ENCODE data around the gene ATP5F1E. TPM values are rescaled to one million over a fixed set of nuclear protein-coding genes. Genes with fewer than 3 reads are reported as not detected.
A peak's percentile ranks its signal among the peaks of the same experiment; 100 is the strongest.

ATP5F1E gene
- total RNA-seq = 10 to 100 TPM; 67.4 to 68.8 TPM

GRCh38 chr20:59032023-59032712, at the start of gene ATP5F1E:
TSS of gene ATP5F1E (minus strand) at chr20:59032335. CDS start at chr20:59032251, 84 bp downstream.
- no peaks in the 10 kb centered on the region for H3K9me3 Mint-ChIP-seq
- peaks cover 68% of the 10 kb centered on the region for H3K36me3 Mint-ChIP-seq (ENCODE audit: low read depth)
- POLR2A ChIA-PET = interaction anchor here (0.6 to 4.2 kb wide), 24 partner anchors 10 to 381 kb away, joined by 3 to 40 read pairs (median 4); partner anchors contain the start of genes NELFCD, PRELID3B, STX16 and TUBB1
- CTCF ChIA-PET = interaction anchor here (1.0 to 2.6 kb wide), 11 partner anchors 9 to 464 kb away, joined by 3 to 13 read pairs (median 3); partner anchors contain the start of genes NELFCD and PRELID3B
- intact Hi-C loops (cut with micrococcal nuclease) = loop anchor here (5.0 kb wide), 1 partner anchor 140 kb away; no protein-coding TSS in a partner anchor
- ATAC-seq (peak; percentile 99), DNase-seq (peak; percentile 97)
- peak within 1 kb of the TSS; percentile 78 for H3K4me3 Mint-ChIP-seq
- H3K27me3 Mint-ChIP-seq = no peaks in the 10 kb centered on the region
- TF ChIP-seq CTCF (IDR thresholded peaks at IDR 0.05) = no peak
- peaks cover 72% of the 10 kb centered on the region for H3K4me1 Mint-ChIP-seq (ENCODE audit: low read depth)
- peak within 1 kb of the TSS; percentile 96 for H3K27ac Mint-ChIP-seq

GRCh38 chr20:59081036-59081435, 48.9 kb upstream of the ATP5F1E start:
- Mint-ChIP-seq H3K27me3 (peaks cover 2% of the 10 kb centered on the region), H3K9me3 (no peaks in the 10 kb centered on the region), H3K4me3 (no peak overlapping the region), H3K36me3 (ENCODE audit: low read depth) (no peaks in the 10 kb centered on the region), H3K4me1 (ENCODE audit: low read depth) (peaks cover 26% of the 10 kb centered on the region), H3K27ac (no peak overlapping the region)
- CTCF ChIA-PET = interaction anchor here (0.7 to 2.3 kb wide), 6 partner anchors 24 to 224 kb away, joined by 3 to 17 read pairs (median 3); no protein-coding TSS in a partner anchor
- POLR2A ChIA-PET = no interaction called here
- DNase-seq (no peak), ATAC-seq (no peak)
- no peak for TF ChIP-seq CTCF (IDR thresholded peaks at IDR 0.05)
- intact Hi-C loops (cut with micrococcal nuclease) = no loop called here

GRCh38 chr20:59078231-59078630, 46.1 kb upstream of the ATP5F1E start:
- Mint-ChIP-seq H3K9me3 (no peaks in the 10 kb centered on the region), H3K27ac (no peak overlapping the region), H3K4me3 (no peak overlapping the region), H3K36me3 (ENCODE audit: low read depth) (no peaks in the 10 kb centered on the region), H3K4me1 (ENCODE audit: low read depth) (peaks cover 52% of the 10 kb centered on the region), H3K27me3 (peaks cover 5% of the 10 kb centered on the region)
- no peak for TF ChIP-seq CTCF (IDR thresholded peaks at IDR 0.05)
- intact Hi-C loops (cut with micrococcal nuclease) = no loop called here
- peak; percentile 38 for ATAC-seq
- ChIA-PET CTCF (no interaction called here), POLR2A (no interaction called here)
- peak; percentile 33 for DNase-seq

GRCh38 chr20:59077705-59078104, 45.6 kb upstream of the ATP5F1E start:
- Mint-ChIP-seq H3K36me3 (ENCODE audit: low read depth) (no peaks in the 10 kb centered on the region), H3K4me1 (ENCODE audit: low read depth) (peaks cover 56% of the 10 kb centered on the region), H3K9me3 (no peaks in the 10 kb centered on the region), H3K27me3 (peaks cover 8% of the 10 kb centered on the region), H3K27ac (peak overlapping the region; percentile 7), H3K4me3 (no peak overlapping the region)
- POLR2A ChIA-PET = interaction anchor here (0.7 to 1.9 kb wide), 2 partner anchors 37 to 45 kb away, joined by 3 to 4 read pairs; partner anchors contain the start of gene ATP5F1E
- CTCF ChIA-PET = interaction anchor here (0.9 kb wide), 1 partner anchor 122 kb away, joined by 4 read pairs; no protein-coding TSS in a partner anchor
- no peak for TF ChIP-seq CTCF (IDR thresholded peaks at IDR 0.05)
- DNase-seq (no peak), ATAC-seq (no peak)
- intact Hi-C loops (cut with micrococcal nuclease) = no loop called here
